LNCAP (cell line): ENCODE data around the gene TMC3.

Experiments used
- CTCF ChIP-seq: fragments of 450-650 bp; IDR thresholded peaks from 2 replicates; pipeline ENCODE4 v1.5.1; 2017; ENCODE audit warnings: mild to moderate bottlenecking

The TMC3 gene

GRCh38 chr15:81326466-81327212 lies 47.4 kb downstream of the TMC3 start:
- no peak for TF ChIP-seq CTCF

GRCh38 chr15:81323944-81324881 lies 49.8 kb downstream of the TMC3 start, which contains the start of gene STARD5:
STARD5 (minus strand) TSS chr15:81324141; CDS start chr15:81324099, 42 bp downstream.
- no peak for TF ChIP-seq CTCF

- no peak for TF ChIP-seq CTCF
Measured at GRCh38 chr15:81323559-81323943, 50.5 kb downstream of the TMC3 start.

GRCh38 chr15:81322676-81323253 lies 51.2 kb downstream of the TMC3 start:
- no peak for TF ChIP-seq CTCF

- no peak for TF ChIP-seq CTCF
Measured at GRCh38 chr15:81321667-81322066, 52.3 kb downstream of the TMC3 start.

- TF ChIP-seq CTCF: no peak
Measured at GRCh38 chr15:81317642-81318017, 56.4 kb downstream of the TMC3 start.

- no peak for TF ChIP-seq CTCF
Measured at GRCh38 chr15:81316267-81316666, 57.7 kb downstream of the TMC3 start.
